Neuronal stem cell (in vitro differentiated cells): ENCODE results near the gene CYP2E1.
A peak's percentile ranks its signal among the peaks of the same experiment; 100 is the strongest.

Source experiments
- DNase-seq: peaks from one replicate; pipeline ENCODE4 v3.0.0-alpha.2; 2013; ENCODE audit warnings: low spot score
- H2AFZ ChIP-seq: one replicate; pipeline ENCODE4 v1.6.1; 2013; ENCODE audit warnings: mild to moderate bottlenecking, low read length, inconsistent platforms
- H2AK5ac ChIP-seq: 2 replicates; pipeline ENCODE4 v1.6.1; 2013; ENCODE audit warnings: low read depth, mild to moderate bottlenecking, inconsistent platforms, low read length, moderate library complexity, mixed read lengths
- H2BK120ac ChIP-seq: 2 replicates; pipeline ENCODE4 v1.6.1; 2013; ENCODE audit warnings: low read depth, mild to moderate bottlenecking, inconsistent platforms, low read length, moderate library complexity, mixed read lengths
- H2BK12ac ChIP-seq: one replicate; pipeline ENCODE4 v1.6.1; 2013; ENCODE audit warnings: low read length, inconsistent platforms
- H2BK15ac ChIP-seq: 2 replicates; pipeline ENCODE4 v1.6.1; 2013; ENCODE audit warnings: mild to moderate bottlenecking, low read length, inconsistent platforms, mixed read lengths
- H2BK5ac ChIP-seq: one replicate; pipeline ENCODE4 v1.6.1; 2013; ENCODE audit warnings: inconsistent platforms, mild to moderate bottlenecking, low read length, moderate library complexity
- H3K14ac ChIP-seq: one replicate; pipeline ENCODE4 v1.6.1; 2013; ENCODE audit warnings: low read length, inconsistent platforms
- H3K18ac ChIP-seq: 2 replicates; pipeline ENCODE4 v1.6.1; 2013; ENCODE audit warnings: low read length, inconsistent platforms
- H3K23ac ChIP-seq: 2 replicates; pipeline ENCODE4 v1.6.1; 2013; ENCODE audit warnings: low read depth, mild to moderate bottlenecking, mixed read lengths, low read length, inconsistent platforms; ENCODE audit not compliant: poor library complexity
- H3K27ac ChIP-seq: replicated peaks from 3 replicates; pipeline ENCODE4 v1.5.1; 2013; ENCODE audit warnings: low read length, inconsistent platforms
- H3K27me3 ChIP-seq, 3 experiments: 2 replicates each; pipeline ENCODE4 v1.6.1; 2013; ENCODE audit warnings: low read length in 3 of 3, mild to moderate bottlenecking in 2 of 3, inconsistent platforms in 1 of 3, low read depth in 1 of 3, mixed read lengths in 1 of 3, moderate library complexity in 1 of 3; ENCODE audit not compliant: control insufficient read depth in 3 of 3, insufficient read depth in 3 of 3
- H3K36me3 ChIP-seq, 2 donors: replicated peaks in 1 of 2; 2 replicates each; pipeline ENCODE4 v1.6.1; 2013; ENCODE audit warnings: low read length in 2 of 2; ENCODE audit not compliant: control insufficient read depth in 2 of 2, insufficient read depth in 2 of 2
- H3K4ac ChIP-seq: 2 replicates; pipeline ENCODE4 v1.6.1; 2013; ENCODE audit warnings: inconsistent platforms, mild to moderate bottlenecking, low read length, moderate library complexity
- H3K4me1 ChIP-seq, 2 donors: 1 replicate in 1 of 2; 2 replicates in 1 of 2; pipeline ENCODE4 v1.6.1; 2013; ENCODE audit warnings: low read length in 2 of 2, low read depth in 1 of 2; ENCODE audit not compliant: control insufficient read depth in 2 of 2, insufficient read depth in 1 of 2
- H3K4me2 ChIP-seq: one replicate; pipeline ENCODE4 v1.6.1; 2013; ENCODE audit warnings: mild to moderate bottlenecking, low read length, inconsistent platforms; ENCODE audit not compliant: insufficient read depth, poor library complexity, severe bottlenecking
- H3K4me3 ChIP-seq, 2 donors: 2 replicates each; pipeline ENCODE4 v1.5.1; 2013; ENCODE audit warnings: low read length in 2 of 2, mild to moderate bottlenecking in 2 of 2, inconsistent platforms in 1 of 2, moderate library complexity in 1 of 2
- H3K79me1 ChIP-seq: one replicate; pipeline ENCODE4 v1.6.1; 2013; ENCODE audit warnings: low read depth, mild to moderate bottlenecking, inconsistent platforms, low read length, moderate library complexity
- H3K9ac ChIP-seq: one replicate; pipeline ENCODE4 v1.6.1; 2013; ENCODE audit warnings: mild to moderate bottlenecking, low read depth, low read length, inconsistent platforms; ENCODE audit not compliant: poor library complexity
- H3K9me3 ChIP-seq, 2 donors: replicated peaks in 1 of 2; 2 replicates each; pipeline versions ENCODE3 to v1.6.1; 2013; ENCODE audit warnings: low read length in 2 of 2, mild to moderate bottlenecking in 2 of 2, inconsistent platforms in 1 of 2, low read depth in 1 of 2, mixed read lengths in 1 of 2, moderate library complexity in 1 of 2; ENCODE audit not compliant: control insufficient read depth in 2 of 2, insufficient read depth in 1 of 2
- H4K8ac ChIP-seq: one replicate; pipeline ENCODE4 v1.6.1; 2013; ENCODE audit warnings: low read depth, mild to moderate bottlenecking, inconsistent platforms, low read length, moderate library complexity
- H4K91ac ChIP-seq: one replicate; pipeline ENCODE4 v1.6.1; 2013; ENCODE audit warnings: low read length, low read depth, mild to moderate bottlenecking, inconsistent platforms; ENCODE audit not compliant: poor library complexity
- WGBS, 2 donors: extraction: QIAGEN DNeasy Blood & Tissue Kit; methylation state at CpG; one replicate each; pipeline ENCODE4 v1.1.7; 2013; ENCODE audit warnings: missing lambda C conversion rate in 2 of 2, mixed read lengths in 1 of 2; ENCODE audit not compliant: insufficient read length in 2 of 2, insufficient replicate concordance in 1 of 2; ENCODE audit errors: extremely low coverage in 2 of 2; 5-methylcytosine and 5-hydroxymethylcytosine counted together

CYP2E1 gene

DNA sequence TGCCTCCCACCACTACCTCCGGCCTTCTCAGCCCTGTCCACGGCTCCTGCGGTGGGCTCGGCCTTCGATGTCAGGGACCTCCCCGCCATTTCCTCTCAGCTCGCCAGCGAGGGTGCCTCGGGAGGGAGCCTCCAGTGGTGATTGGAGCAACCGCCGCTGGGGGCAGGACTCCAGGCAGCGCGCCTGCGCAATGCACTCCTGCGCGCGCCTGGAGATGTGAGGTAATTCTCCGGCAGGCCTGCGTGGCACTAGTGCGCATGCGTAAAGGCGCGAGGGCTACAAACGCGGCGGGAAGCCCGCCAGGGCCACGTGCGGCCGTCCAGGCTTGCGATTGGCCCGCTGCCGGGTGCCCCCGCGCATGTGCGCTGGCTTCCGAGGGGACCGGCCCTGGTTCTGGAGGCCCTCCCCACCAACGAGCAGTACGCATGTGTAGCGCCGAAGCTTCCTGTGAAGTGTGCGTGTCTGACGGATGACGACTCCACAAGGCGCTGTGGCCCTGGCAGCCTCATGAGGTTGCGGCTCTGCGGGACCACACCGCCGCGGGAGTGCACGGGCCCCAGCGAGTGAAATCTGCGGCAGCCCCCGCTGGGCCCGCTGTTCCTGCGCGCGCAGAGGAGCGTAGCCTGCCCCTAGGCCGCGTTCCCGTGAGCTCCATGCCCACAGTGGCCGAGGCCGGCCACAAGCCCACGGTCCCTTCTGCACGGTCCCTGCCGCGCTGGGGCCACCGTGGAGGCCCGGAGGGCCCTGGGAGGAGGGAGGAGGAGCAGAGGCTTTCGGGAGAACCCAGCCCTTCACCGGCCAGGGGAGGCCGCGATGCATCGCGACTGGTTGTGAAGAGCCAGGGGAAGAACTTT lies 38.5 kb downstream of the CYP2E1 start, which contains the start of gene SYCE1:
Gene SYCE1 (minus strand): TSS at position 143 of the 854 bp plus-strand sequence. CDS start 54 bp downstream, at position 89.
- Histone ChIP-seq H4K91ac (no peak within 1 kb of the TSS), H3K9me3 (peaks cover 0 to 33% of the 10 kb centered on the region in 2 donors), H4K8ac (no peak within 1 kb of the TSS), H3K23ac (no peak within 1 kb of the TSS), H2BK12ac (no peak within 1 kb of the TSS), H3K9ac (no peak within 1 kb of the TSS), H3K4me2 (no peak within 1 kb of the TSS), H2BK15ac (no peak within 1 kb of the TSS), H3K27me3 (peaks cover 0 to 10% (median 0%) of the 10 kb centered on the region in 3 experiments), H3K79me1 (no peaks in the 10 kb centered on the region), H3K14ac (peak within 1 kb of the TSS; percentile 56), H3K18ac (no peak within 1 kb of the TSS), H3K4me3 (no peak within 1 kb of the TSS), H2BK120ac (no peak within 1 kb of the TSS), H3K4ac (no peak within 1 kb of the TSS), H3K4me1 (no peaks in the 10 kb centered on the region), H2AFZ (no peak within 1 kb of the TSS), H2AK5ac (no peak within 1 kb of the TSS), H3K36me3 (no peaks in the 10 kb centered on the region), H2BK5ac (no peak within 1 kb of the TSS), H3K27ac (no peak within 1 kb of the TSS)
- WGBS, 2 donors, result no CpG with 5 or more reads among the region's 77 CpGs
- no peak for DNase-seq

DNA sequence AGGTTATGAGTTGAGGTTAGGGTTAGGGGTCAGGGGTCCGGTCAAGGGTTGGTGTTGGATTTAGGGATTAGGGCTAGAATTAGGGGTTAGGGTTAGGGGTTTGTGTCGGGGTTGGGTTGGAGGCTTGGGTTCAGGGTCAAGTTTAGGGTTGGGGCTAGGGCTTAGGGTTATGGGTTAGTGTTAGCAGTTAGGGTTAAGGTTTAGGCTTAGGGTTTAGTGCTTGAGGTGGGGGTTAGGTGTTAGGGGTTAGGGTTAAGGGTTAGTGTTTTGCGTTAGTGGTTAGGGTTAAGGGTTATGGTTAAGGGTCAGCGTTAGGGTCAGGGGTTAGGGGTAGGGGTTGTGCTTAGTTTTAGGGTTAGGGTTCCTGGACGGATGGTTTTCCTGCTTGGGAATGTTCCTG lies 40.0 kb downstream of the CYP2E1 start:
- H3K9ac ChIP-seq, result no peak overlapping the region
- H2BK120ac ChIP-seq, result no peak overlapping the region
- H3K27ac ChIP-seq, result no peak overlapping the region
- H3K36me3 ChIP-seq, result no peaks in the 10 kb centered on the region
- H3K4me1 ChIP-seq, result no peaks in the 10 kb centered on the region
- no peaks in the 10 kb centered on the region for H3K79me1 ChIP-seq
- no peak overlapping the region for H2BK15ac ChIP-seq
- no peak overlapping the region for H2AFZ ChIP-seq
- 100% methylated on average over 1 to 4 of the region's 5 CpGs for WGBS, 2 donors
- no peak overlapping the region for H3K4ac ChIP-seq
- no peak overlapping the region for H3K18ac ChIP-seq
- no peak overlapping the region for H2BK12ac ChIP-seq
- no peak overlapping the region for H3K4me3 ChIP-seq
- H3K4me2 ChIP-seq, result no peak overlapping the region
- H2AK5ac ChIP-seq, result no peak overlapping the region
- H3K14ac ChIP-seq, result no peak overlapping the region
- peaks cover 0 to 30% of the 10 kb centered on the region in 2 donors for H3K9me3 ChIP-seq
- no peaks in the 10 kb centered on the region for H3K27me3 ChIP-seq
- H2BK5ac ChIP-seq, result no peak overlapping the region
- H3K23ac ChIP-seq, result no peak overlapping the region
- H4K91ac ChIP-seq, result no peak overlapping the region
- H4K8ac ChIP-seq, result no peak overlapping the region
- DNase-seq, result no peak

DNA sequence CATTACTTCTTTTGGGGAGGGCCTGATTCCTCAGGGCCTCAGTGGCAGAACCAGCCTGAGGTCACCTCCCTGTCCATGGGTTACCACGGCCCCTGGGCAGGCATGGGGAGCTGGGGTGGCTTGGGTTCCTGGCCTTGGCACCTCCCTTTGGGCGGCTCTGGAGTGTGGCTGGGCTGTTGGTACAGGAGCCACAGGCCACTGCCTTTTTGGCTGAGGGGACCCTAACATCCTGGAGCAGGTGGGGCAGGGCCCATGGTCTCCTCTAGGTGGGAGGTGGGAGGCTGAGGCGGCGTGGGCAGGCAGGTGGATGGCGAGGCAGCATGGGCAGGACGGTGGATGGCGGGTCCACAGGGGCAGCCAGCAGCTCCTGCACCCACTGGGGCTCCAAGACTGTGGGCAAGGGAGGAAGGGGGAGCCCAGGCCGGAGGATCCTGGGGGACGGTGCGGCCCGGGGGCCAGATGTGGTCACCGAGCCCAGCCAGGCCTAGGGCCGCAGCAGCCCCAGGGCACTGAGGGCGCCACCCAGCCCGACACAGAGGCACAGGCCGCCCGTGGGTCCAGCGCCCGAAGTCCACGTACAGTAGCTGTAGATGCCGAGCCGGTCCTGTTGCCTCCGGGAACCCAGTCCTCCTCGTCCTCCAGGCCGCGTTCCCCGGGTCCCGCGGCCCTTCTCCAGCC lies 40.6 kb downstream of the CYP2E1 start:
- H2AFZ ChIP-seq, result no peak overlapping the region
- no peak overlapping the region for H2AK5ac ChIP-seq
- no CpG with 5 or more reads among the region's 29 CpGs for WGBS, 2 donors
- H2BK5ac ChIP-seq, result no peak overlapping the region
- peak overlapping the region in 1 of 2 donors; percentile 30 for H3K4me3 ChIP-seq
- H4K91ac ChIP-seq, result no peak overlapping the region
- no peak for DNase-seq
- no peak overlapping the region for H3K18ac ChIP-seq
- no peaks in the 10 kb centered on the region for H3K36me3 ChIP-seq
- peaks cover 0 to 30% of the 10 kb centered on the region in 2 donors for H3K9me3 ChIP-seq
- H2BK15ac ChIP-seq, result no peak overlapping the region
- no peak overlapping the region for H3K23ac ChIP-seq
- H3K14ac ChIP-seq, result no peak overlapping the region
- no peak overlapping the region for H2BK12ac ChIP-seq
- no peaks in the 10 kb centered on the region for H3K4me1 ChIP-seq
- no peaks in the 10 kb centered on the region for H3K27me3 ChIP-seq
- no peak overlapping the region for H3K9ac ChIP-seq
- no peak overlapping the region for H3K4ac ChIP-seq
- H3K79me1 ChIP-seq, result no peaks in the 10 kb centered on the region
- H3K27ac ChIP-seq, result no peak overlapping the region
- no peak overlapping the region for H2BK120ac ChIP-seq
- no peak overlapping the region for H3K4me2 ChIP-seq
- H4K8ac ChIP-seq, result no peak overlapping the region

DNA sequence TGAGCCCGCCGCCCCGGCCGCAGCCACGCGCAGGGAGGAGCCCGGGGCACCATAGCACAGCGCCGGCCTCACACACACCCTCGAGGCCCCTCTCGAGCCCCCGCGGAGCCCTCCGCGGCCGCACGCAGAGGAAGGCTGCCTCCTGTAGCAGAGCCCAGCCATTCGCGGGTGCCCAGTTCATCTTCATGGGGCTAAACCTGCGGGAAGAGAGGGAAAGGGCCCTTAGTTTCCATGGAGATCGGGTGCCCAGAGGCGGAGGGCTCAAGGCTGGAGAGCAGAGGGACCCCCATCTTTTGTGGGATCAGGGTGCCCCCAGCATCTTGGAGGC lies 41.1 kb downstream of the CYP2E1 start:
- H2AK5ac ChIP-seq, result no peak overlapping the region
- no peak overlapping the region for H4K91ac ChIP-seq
- no peak for DNase-seq
- no peaks in the 10 kb centered on the region for H3K36me3 ChIP-seq
- no peak overlapping the region for H2BK12ac ChIP-seq
- no peak overlapping the region for H3K9ac ChIP-seq
- no CpG with 5 or more reads among the region's 22 CpGs for WGBS, 2 donors
- no peaks in the 10 kb centered on the region for H3K27me3 ChIP-seq
- no peak overlapping the region for H2BK120ac ChIP-seq
- H4K8ac ChIP-seq, result no peak overlapping the region
- H3K23ac ChIP-seq, result no peak overlapping the region
- no peak overlapping the region for H3K4me3 ChIP-seq
- H2BK15ac ChIP-seq, result no peak overlapping the region
- H3K9me3 ChIP-seq, result peaks cover 0 to 28% of the 10 kb centered on the region in 2 donors
- H3K18ac ChIP-seq, result no peak overlapping the region
- H2BK5ac ChIP-seq, result no peak overlapping the region
- no peak overlapping the region for H3K27ac ChIP-seq
- no peaks in the 10 kb centered on the region for H3K79me1 ChIP-seq
- no peak overlapping the region for H2AFZ ChIP-seq
- no peak overlapping the region for H3K4me2 ChIP-seq
- no peaks in the 10 kb centered on the region for H3K4me1 ChIP-seq
- H3K14ac ChIP-seq, result no peak overlapping the region
- H3K4ac ChIP-seq, result no peak overlapping the region
